Lower lobe of right lung (tissue), 2 donors: ENCODE measurements around the gene IRF5. TPM values are rescaled to one million over a fixed set of nuclear protein-coding genes. Genes with fewer than 3 reads are reported as not detected.

Source experiments
- ATAC-seq, 2 donors: fragments of 200-7000 bp; cut with Tn5 transposase; one replicate each; pipeline ENCODE4 v1.9.1; 2020 to 2022; ENCODE audit warnings: mild to moderate bottlenecking in 2 of 2, moderate library complexity in 2 of 2
- DNase-seq: peaks from one replicate; pipeline ENCODE4 v3.0.0-alpha.2; 2020
- H3K27ac ChIP-seq: fragments of 200-600 bp; one replicate; pipeline ENCODE4 v1.8.0; 2022
- H3K27me3 ChIP-seq: fragments of 200-600 bp; one replicate; pipeline ENCODE4 v1.8.0; 2022; ENCODE audit warnings: low read depth
- H3K36me3 ChIP-seq: fragments of 200-600 bp; one replicate; pipeline ENCODE4 v1.8.0; 2022; ENCODE audit warnings: mild to moderate bottlenecking
- H3K4me1 ChIP-seq: fragments of 200-600 bp; one replicate; pipeline ENCODE4 v1.8.0; 2022
- H3K4me3 ChIP-seq: fragments of 200-600 bp; one replicate; pipeline ENCODE4 v1.8.0; 2022; ENCODE audit warnings: mild to moderate bottlenecking
- H3K9me3 ChIP-seq: fragments of 200-600 bp; one replicate; pipeline ENCODE4 v1.8.0; 2022
- intact Hi-C: fragments of 100-400 bp; cut with DNase I; formaldehyde crosslinking; loops from one replicate; pipeline ENCODE4 v1.11.0; 2022
- total RNA-seq: library from RNA; stranded (reverse); fragmentation: NEBNext Ultra II Directional; extraction: Animal tissue kit (Norgen Biotek cat#: 25700); gene quantifications from one replicate; pipeline ENCODE4 v1.2.1, GENCODE V29; 2021
- TF ChIP-seq, protein P1 (sequence below): fragments of 200-600 bp; IDR thresholded peaks from one replicate; pipeline ENCODE4 v1.8.0; 2022; ENCODE audit warnings: antibody characterized with exemption, mild to moderate bottlenecking
- donor health status: DM: no; HTN: yes; CAD: no; lungs with severe emphysema.

The IRF5 gene
- total RNA-seq, 1 donor from 2014 or later = 46.0 TPM

DNA sequence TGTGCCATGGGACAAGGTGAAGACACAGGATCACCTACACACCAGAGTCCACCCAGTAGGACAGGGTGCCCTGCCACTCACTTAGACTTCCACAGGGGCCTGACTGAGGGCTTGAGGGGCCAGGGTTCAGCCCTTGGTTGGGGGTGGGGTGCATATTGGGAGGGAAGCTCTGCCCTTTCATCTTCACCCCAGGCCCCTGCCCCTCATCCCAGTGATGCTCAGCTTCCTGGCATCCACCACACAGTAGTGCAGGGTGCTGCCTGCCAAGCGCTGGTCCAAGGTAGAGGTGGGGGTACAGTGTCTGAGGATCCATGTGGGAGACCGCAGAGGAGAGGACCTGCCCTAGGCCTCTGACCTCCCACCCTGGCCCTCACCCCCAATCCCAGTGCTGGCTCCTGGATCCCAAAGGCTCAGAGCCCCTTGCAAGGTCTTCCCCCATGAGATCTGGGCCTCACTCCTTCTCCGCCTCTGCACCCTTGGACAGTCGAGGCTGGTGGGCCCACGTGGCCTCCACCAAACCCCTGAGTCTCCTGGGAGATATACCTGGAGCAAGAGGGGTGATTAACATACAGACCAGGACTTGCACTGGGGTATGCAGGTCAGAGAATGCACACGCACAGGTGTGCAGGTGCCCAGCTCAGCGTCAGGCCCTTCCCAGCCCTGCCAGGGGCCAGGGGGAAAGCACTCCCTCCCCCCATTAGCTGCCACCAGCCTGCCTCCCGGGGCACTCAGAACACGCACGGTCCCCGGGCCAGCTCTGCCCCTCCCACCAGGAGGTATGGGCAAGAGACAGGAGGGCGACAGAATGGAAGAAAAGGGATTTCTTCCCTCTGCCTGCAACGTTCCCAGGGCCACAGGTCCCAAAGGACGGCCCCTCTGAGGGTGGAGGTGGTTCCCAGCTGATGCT lies 8.6 kb upstream of the IRF5 start:
- peaks cover 13% of the 10 kb centered on the region for H3K27me3 ChIP-seq
- ATAC-seq (no peak), DNase-seq (no peak)
- no peaks in the 10 kb centered on the region for H3K36me3 ChIP-seq
- H3K27ac ChIP-seq = no peak overlapping the region
- no peak overlapping the region for H3K4me3 ChIP-seq
- H3K9me3 ChIP-seq = no peaks in the 10 kb centered on the region
- H3K4me1 ChIP-seq = peaks cover 5% of the 10 kb centered on the region
- intact Hi-C loops = no loop called here
- TF ChIP-seq, protein P1, sequence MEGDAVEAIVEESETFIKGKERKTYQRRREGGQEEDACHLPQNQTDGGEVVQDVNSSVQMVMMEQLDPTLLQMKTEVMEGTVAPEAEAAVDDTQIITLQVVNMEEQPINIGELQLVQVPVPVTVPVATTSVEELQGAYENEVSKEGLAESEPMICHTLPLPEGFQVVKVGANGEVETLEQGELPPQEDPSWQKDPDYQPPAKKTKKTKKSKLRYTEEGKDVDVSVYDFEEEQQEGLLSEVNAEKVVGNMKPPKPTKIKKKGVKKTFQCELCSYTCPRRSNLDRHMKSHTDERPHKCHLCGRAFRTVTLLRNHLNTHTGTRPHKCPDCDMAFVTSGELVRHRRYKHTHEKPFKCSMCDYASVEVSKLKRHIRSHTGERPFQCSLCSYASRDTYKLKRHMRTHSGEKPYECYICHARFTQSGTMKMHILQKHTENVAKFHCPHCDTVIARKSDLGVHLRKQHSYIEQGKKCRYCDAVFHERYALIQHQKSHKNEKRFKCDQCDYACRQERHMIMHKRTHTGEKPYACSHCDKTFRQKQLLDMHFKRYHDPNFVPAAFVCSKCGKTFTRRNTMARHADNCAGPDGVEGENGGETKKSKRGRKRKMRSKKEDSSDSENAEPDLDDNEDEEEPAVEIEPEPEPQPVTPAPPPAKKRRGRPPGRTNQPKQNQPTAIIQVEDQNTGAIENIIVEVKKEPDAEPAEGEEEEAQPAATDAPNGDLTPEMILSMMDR = no peak

DNA sequence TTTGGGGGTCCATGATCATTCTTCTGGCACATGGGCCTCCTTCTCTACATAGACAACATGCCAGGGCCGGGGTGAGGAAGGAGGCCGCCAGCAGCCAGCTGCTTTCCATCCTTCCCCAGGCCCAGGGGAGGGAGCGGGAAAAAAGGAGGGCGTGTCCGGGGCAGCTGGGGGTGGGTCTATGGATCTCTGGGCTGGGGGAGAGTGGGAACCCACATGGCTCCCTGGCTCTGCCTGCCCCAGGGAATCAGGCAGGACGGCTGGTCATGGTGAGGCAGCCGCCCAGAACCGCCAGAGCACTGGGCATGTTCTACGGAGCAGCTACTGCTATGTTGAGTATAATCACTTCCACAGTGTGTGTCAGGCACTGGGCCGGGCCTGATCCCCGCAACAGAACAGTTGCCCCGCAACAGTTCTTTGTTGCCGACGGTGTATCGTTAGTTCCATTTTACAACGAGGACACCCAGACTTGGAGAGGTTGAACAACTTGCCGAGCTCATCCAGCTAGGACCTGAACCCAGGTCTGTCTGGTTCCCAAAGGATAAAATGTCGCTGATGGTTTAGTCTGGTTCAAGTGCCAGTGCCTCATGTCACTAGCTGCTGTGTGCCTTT lies 6.4 kb upstream of the IRF5 start:
- intact Hi-C loops = no loop called here
- no peak overlapping the region for H3K4me3 ChIP-seq
- H3K36me3 ChIP-seq = no peaks in the 10 kb centered on the region
- TF ChIP-seq, protein P1 = no peak
- peaks cover 13% of the 10 kb centered on the region for H3K27me3 ChIP-seq
- peaks cover 13% of the 10 kb centered on the region for H3K4me1 ChIP-seq
- DNase-seq (no peak), ATAC-seq (no peak)
- H3K27ac ChIP-seq = no peak overlapping the region
- H3K9me3 ChIP-seq = no peaks in the 10 kb centered on the region

DNA sequence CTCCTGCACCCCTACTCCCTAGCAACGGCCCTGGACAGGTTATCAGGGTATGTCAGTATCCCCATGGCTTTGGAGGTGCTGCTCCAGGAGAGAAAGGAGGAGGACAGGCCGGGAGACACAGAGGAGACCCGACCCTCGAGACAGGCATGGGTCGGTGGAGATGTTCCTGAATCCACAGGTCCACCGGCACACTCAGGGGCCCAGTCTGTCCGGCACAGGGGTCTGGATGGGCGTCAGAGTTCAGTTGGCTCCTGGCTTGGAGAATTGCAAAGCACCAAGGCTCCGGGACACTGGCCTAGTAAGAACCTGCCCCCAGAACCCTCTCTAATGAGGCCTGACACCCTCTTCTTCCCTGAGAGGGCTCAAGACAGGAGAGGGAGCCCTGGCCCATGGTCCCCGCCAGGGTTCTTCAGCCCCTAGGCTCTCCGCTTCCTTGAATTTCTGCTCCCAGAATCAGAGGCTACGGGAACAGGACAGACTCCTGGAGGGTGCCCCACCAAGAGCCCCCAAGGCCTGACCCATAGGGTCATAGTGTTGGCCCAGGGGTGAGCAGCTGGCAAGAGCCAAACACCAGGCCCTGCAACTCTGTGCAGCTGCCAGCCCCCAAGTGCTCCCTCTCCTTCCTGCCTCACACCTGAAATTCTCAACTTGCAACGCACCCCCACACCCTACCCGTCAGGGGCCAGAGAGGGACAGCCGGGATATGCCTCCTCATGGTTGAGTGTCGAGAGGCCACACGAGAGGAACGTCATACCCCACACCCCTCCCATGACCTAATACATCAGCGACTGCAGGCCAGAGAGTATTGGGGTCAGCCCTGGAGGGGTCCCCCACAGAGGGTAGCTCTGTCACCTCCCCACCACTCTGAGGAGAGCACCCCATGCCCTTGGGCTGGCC lies 5.5 kb upstream of the IRF5 start:
- H3K9me3 ChIP-seq = no peaks in the 10 kb centered on the region
- no peaks in the 10 kb centered on the region for H3K36me3 ChIP-seq
- DNase-seq = no peak
- intact Hi-C loops = no loop called here
- H3K4me3 ChIP-seq = no peak overlapping the region
- peaks cover 14% of the 10 kb centered on the region for H3K4me1 ChIP-seq
- TF ChIP-seq, protein P1 = no peak
- peaks cover 14% of the 10 kb centered on the region for H3K27me3 ChIP-seq
- no peak for ATAC-seq
- no peak overlapping the region for H3K27ac ChIP-seq

DNA sequence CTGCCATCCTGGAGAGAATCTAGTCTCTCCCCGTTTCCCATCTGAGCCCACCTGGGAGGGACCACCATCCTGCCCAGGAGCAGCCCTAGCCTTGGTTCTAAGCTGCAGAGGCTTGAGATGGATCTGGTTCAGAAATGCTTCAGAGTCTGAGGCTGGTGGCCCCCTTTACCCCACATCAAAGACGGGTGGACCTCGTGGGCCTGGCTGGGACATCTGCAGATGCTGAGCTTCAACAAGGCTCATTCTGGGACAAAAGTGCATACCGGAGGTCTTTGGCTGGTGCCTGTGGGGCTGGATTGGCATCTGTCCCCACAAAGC lies 4.9 kb upstream of the IRF5 start:
- H3K27ac ChIP-seq = no peak overlapping the region
- H3K36me3 ChIP-seq = no peaks in the 10 kb centered on the region
- H3K27me3 ChIP-seq = peaks cover 20% of the 10 kb centered on the region
- ATAC-seq (no peak), DNase-seq (no peak)
- H3K9me3 ChIP-seq = no peaks in the 10 kb centered on the region
- TF ChIP-seq, protein P1 = no peak
- intact Hi-C loops = no loop called here
- H3K4me3 ChIP-seq = no peak overlapping the region
- peaks cover 19% of the 10 kb centered on the region for H3K4me1 ChIP-seq

DNA sequence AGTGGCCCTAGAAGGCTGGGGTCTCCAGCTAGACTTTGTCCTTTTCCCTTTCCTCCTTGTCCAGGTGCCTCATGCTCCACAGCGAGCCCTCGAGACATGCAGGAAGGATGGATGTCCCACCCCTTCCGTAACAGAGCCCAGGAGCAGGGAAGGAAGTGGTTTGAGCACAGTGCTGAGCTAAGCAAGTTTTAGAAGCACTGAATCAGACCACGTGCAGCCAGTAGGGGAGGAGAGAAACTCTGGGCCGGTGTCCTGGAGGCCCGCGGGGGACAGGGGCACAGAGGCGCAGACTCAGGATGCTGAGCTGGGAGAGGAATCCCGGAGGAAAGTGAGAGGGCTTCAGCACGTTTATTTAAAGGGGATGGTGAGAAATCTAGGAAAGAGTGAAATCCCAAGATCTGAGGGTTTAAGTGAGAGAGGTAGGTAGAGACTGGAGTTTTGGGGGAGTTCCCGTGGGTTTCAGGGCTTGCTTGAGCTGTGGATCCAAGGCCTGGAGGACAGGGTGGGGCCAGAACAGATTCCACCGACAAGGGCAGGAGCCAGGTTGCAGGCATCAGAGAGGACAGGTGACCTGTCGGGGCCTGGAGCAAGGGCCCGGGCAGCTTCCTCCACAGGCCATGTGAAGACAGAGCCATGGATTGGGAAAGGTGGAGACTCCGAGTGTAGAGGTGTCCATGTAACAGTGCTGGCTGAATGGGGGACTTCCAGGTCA lies 4.4 kb upstream of the IRF5 start:
- intact Hi-C loops = no loop called here
- Histone ChIP-seq H3K9me3 (no peaks in the 10 kb centered on the region), H3K27me3 (peaks cover 24% of the 10 kb centered on the region), H3K36me3 (no peaks in the 10 kb centered on the region), H3K4me1 (peaks cover 24% of the 10 kb centered on the region), H3K27ac (peak overlapping the region; percentile 63), H3K4me3 (no peak overlapping the region)
- ATAC-seq (peak; percentile 62 to 66), DNase-seq (no peak)
- TF ChIP-seq, protein P1 = no peak
